Renal cortex interstitium (tissue), 11 donors: ENCODE measurements around the gene HLCS. TPM values are rescaled to one million over a fixed set of nuclear protein-coding genes. Genes with fewer than 3 reads are reported as not detected.
"Not testable (repeated sequence)": the region's sequence is repeated elsewhere in the genome, so short reads cannot be mapped to it uniquely, and the experiment has no call there.

Experiments used
- DNase-seq, 11 donors: peaks; one replicate each; pipeline ENCODE4 v3.0.0-alpha.2; 2013; ENCODE audit warnings: low read depth in 9 of 11, low spot score in 4 of 11; ENCODE audit errors: extremely low read depth in 1 of 11
- polyA plus RNA-seq, 3 donors: library from polyadenylated mRNA; unstranded; fragments of 120-200 nt; gene quantifications; one replicate each; pipeline ENCODE4 v1.2.1, GENCODE V29; 2013; ENCODE audit not compliant: insufficient read length in 3 of 3

Gene HLCS
- polyA plus RNA-seq, 3 donors: 14.2 to 16.5 (median 16.2) TPM

DNA sequence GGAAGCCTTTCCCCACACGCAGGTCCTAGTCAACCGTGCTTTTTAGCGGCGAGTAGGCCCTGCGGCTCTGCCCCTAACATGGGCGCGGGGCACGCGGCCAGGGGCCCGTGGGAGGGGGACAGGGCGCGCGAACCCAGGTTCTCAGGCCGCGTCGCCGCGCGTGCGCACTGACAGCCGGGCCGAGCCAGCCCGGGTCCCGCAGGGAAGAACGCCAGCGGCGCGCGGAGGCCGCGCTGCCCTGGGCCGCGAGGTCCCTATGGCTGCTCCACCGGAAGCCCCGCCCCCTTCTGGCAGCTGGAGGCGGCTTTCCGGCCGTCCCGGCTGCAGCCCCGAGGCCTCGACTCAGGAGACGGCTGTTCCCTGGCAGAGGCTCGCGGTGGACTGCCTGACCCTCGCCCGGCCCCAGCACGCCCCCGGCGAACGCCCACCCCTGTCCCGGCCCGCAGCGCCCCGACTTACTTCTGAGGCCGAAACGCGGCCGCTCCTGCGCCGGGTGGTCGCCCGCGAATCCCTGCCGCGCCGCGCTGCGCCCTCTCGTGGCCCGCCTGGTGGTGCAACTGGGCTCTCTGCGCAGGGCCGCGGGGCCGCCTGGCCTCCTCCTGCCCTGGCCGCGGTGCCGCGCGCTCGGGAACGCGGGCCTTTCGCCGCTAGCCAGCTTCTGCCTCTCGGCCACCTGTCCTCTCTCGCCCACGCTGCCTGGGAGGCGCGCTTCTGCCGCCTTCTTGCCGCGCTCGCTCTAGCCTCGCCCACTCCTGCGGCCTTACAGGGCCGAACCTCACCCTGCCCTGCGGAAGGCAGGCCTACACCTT is 23.4 kb upstream of the HLCS start:
- peak; percentile 82 to 92 (median 87) for DNase-seq

- DNase-seq: not testable (repeated sequence)
These were observed 22.8 kb upstream of the HLCS start for GRCh38 chr21:36989199-36989698.

DNA sequence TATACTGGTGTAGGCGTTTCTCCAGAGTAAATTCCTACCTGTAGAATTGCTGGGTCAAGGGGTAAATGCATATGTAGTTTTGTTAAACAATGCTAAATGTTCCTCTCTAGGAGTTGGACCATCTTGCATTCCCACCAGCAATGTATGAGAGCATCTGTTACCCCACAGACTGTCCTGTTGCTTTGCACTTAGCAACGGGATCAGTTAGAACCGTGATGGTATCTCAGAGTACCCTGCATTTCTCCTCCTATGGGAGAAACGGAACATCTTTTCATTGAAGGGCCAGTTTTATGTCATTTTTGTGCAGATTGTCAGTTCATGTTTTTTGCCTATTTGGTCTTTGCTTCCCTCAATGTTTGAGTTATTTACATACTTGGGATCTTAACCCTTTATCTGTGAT is 22.1 kb upstream of the HLCS start:
- DNase-seq: no peak

DNA sequence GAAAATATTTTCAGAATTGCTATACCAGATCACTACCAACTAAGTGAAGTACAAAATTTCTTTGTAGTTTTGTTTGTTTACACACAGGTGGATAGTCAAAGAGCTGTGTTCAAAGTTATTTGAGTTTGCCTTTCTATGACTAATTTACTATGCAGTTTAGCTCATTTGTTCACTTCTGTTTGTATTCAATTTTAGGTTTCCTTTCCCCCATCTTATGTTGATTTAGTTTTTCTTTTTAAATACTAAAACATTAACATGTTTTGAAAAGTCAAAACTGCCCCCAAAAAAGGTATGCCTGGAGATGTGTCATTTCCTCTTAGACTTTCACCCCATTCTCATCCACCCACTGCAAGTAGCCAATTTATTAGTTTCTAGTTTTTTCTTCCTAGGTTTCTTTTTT is 21.4 kb upstream of the HLCS start:
- DNase-seq: no peak

GRCh38 chr21:36985751-36986594 is 19.5 kb upstream of the HLCS start:
- DNase-seq: no peak

- DNase-seq: no peak
These were observed 15.7 kb upstream of the HLCS start for GRCh38 chr21:36981977-36982700.

- no peak for DNase-seq
These were observed 14.6 kb upstream of the HLCS start for GRCh38 chr21:36981049-36981391.

GRCh38 chr21:36980280-36981048 is 14.0 kb upstream of the HLCS start:
- DNase-seq: peak in 1 of 11 donors; percentile 8

DNA sequence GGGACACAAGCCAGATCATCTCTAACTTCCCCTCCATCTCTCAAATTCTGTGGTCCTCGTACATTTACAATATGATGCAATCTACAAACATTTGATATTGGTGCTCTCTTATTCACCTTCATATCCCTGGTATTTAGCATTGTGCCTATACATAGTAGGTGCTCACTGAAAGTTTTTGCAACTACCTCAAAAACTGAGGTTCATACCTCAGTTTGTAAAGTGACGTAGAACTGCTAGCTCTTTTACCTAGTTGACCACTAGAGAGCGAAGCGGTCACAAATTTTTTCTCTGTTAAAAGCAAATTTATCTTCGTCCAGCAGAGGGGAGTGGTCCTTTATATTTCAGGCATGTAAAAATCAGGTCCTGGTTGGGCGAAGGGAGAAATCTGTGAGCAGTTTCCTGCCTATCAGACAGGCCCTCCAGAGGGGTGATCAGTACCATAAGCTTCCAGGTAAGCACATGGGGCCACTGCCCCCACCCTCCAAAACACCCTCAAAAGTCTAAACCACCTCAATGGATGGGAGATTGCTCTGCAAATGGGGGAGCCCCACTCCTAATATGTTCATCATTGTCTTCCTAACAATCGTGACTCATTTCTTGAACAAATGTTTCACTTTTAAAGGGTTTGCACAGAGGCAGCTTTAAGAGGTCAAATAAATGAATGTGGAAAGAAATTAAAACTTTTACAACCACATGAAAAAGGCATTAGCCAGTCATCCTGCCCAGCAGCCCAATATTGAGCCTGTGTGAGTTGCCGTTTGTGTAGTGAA is 10.6 kb upstream of the HLCS start:
- peak in 7 of 11 donors; percentile 68 to 82 (median 72) for DNase-seq

DNA sequence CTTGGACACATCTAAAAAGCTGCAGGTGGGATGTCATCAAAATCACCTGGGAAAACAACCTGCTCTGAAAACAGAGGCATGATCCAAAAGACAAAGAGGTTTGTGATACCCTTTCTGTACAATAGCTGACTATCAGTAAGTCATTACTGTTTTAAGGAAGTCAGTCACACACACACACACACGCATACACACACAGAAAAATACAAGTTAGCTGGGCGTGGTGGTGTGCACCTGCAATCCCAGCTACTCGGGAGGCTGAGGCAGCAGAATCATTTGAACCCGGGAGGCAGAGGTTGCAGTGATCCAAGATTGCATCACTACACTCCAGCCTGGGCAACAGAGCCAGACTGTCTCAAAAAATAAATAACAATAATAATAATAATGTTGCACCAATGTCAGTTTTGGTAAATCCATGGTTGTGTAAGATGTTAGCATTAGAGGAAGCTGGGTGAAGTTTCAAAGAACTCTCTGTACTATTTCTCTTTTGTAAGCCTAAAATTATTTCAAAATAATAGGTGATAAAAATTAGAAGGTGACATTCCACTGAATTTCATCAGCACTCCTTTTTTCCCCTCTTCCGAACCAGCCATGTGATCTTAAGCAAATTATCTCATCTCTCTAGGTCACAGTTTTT is 9.9 kb upstream of the HLCS start:
- no peak for DNase-seq

DNA sequence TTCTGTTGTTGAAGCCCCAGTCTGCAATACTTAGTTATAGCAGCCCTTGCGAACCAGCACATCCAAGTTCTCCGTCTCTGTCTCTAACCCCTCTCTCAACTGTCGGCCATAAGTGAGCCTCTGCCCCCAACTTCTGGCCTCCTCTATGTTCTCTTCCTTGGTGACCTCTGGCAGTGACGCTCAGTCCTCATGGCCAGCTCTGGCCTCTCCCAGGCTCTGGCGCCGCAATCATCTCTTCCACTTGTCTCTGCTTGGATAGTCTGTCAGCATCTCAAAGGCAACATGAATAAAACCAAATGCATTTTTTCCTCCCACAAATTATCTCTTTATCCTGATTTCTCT is 8.4 kb upstream of the HLCS start:
- no peak for DNase-seq

GRCh38 chr21:36973986-36974850 is 7.7 kb upstream of the HLCS start:
- DNase-seq: no peak

- DNase-seq: no peak
These were observed 2.5 kb upstream of the HLCS start for GRCh38 chr21:36968976-36969375.

GRCh38 chr21:36968414-36968813 is 1.9 kb upstream of the HLCS start:
- no peak for DNase-seq

DNA sequence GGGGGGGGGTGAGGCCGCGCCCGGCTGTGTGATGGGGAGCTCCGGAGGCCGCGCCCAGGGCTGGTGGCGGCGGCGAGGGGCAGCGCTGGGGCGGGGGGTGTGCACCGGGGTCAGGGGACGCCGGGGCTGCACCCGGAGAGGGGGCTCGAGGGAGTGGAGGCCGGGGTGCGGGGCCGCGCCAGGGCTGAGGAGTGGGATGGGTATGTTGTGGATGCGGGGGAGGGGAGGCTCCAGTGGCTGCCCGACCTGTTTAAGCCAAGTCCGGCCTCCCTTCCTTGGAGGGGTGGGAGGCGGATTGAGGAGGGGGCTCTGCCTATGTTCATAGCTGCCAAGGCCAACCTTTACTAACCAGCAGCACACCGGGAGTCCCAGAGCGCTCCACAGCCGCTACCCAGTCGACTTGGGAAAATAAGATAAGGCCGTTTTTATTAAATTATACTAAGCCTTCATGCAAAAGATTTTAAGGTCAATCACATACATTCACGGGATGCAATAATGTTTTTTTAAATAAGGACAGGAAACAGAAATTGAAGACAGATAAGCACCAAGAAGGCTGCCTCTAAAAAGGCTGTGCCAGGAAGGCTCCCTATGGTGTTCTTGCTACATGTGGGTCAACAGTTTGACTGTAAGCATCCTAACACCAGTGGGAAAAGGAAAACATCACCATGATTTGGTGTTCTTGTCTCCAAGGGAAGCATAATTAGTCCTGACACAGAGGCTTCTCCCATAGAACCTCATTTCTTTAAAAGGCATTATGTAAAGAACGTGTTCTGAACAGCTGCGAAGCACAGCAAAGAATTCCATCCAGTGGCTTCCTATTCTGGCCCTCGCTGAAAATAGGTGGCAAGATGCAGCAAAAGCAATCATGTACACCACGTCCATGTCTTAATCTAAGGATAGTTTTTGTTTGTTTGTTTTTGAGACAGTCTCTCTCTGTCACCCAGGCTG is 626 bp upstream of the HLCS start:
- DNase-seq: peak in 1 of 11 donors; percentile 32

DNA sequence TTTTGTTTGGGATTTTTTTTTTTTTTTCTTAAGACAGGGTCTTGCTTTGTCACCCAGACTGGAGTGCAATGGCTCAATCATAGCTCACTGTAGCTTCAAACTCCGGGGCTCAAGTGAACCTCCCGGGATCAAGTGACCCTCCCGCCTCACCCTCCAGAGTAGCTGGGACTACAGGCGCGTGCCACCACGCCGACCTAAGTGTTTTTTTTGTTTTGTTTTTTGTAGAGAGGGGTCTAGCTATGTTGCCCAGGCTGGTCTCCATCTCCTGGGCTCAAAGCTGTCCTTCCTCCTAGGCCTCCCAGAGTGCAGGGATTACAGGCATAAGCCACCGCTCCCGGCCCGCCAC is 776 bp downstream of the HLCS start:
- no peak for DNase-seq
